Fibroblast of lung (primary cell): ENCODE measurements around the gene CSF3R. TPM values are rescaled to one million over a fixed set of nuclear protein-coding genes. Genes with fewer than 3 reads are reported as not detected.

ENCODE experiments used
- DNase-seq, 2 donors: peaks; one replicate each; pipeline versions ENCODE4 v3.0.0 to v3.0.0-alpha.2; 2010; ENCODE audit warnings: low read depth in 2 of 2
- H2AFZ ChIP-seq: 2 replicates; pipeline ENCODE4 v1.5.1; 2012; ENCODE audit warnings: low read length, control low read depth, inconsistent platforms
- H3K27ac ChIP-seq: 2 replicates; pipeline ENCODE4 v1.5.1; 2011; ENCODE audit warnings: low read length, control low read depth; ENCODE audit not compliant: insufficient read depth
- H3K27me3 ChIP-seq: 2 replicates; pipeline ENCODE4 v1.5.1; 2011; ENCODE audit warnings: mild to moderate bottlenecking, low read length; ENCODE audit not compliant: control insufficient read depth, insufficient read depth
- H3K36me3 ChIP-seq: 2 replicates; pipeline ENCODE4 v1.5.1; 2011; ENCODE audit warnings: low read length; ENCODE audit not compliant: control insufficient read depth, insufficient read depth
- H3K4me1 ChIP-seq: 2 replicates; pipeline ENCODE4 v1.5.1; 2011; ENCODE audit warnings: low read length; ENCODE audit not compliant: control insufficient read depth, insufficient read depth; ENCODE audit errors: extremely low read depth
- H3K4me2 ChIP-seq: 2 replicates; pipeline ENCODE4 v1.5.1; 2011; ENCODE audit warnings: low read length, control low read depth; ENCODE audit not compliant: insufficient read depth; ENCODE audit errors: extremely low read depth
- H3K4me3 ChIP-seq, 4 experiments: fragments of 200-600 bp in 1 of 4; sonication (generic) in 1 of 4; replicated peaks in 1 of 4; 2 replicates each; pipeline ENCODE4 v1.5.1; 2011 to 2016; ENCODE audit warnings: low read length in 4 of 4, low read depth in 3 of 4, mild to moderate bottlenecking in 3 of 4, control low read depth in 2 of 4, inconsistent platforms in 1 of 4, mixed read lengths in 1 of 4; ENCODE audit not compliant: insufficient read depth in 1 of 4; ENCODE audit errors: control extremely low read depth in 1 of 4
- H3K79me2 ChIP-seq: 2 replicates; pipeline ENCODE4 v1.5.1; 2012; ENCODE audit warnings: mild to moderate bottlenecking, low read length, inconsistent platforms; ENCODE audit not compliant: control insufficient read depth, insufficient read depth
- H3K9ac ChIP-seq: 2 replicates; pipeline ENCODE4 v1.5.1; 2011; ENCODE audit warnings: mild to moderate bottlenecking, low read length, control low read depth; ENCODE audit not compliant: insufficient read depth
- H3K9me3 ChIP-seq: 2 replicates; pipeline ENCODE4 v1.5.1; 2012; ENCODE audit warnings: low read depth, low read length; ENCODE audit not compliant: control insufficient read depth, insufficient read depth
- H4K20me1 ChIP-seq: 2 replicates; pipeline ENCODE4 v1.5.1; 2011; ENCODE audit warnings: low read length; ENCODE audit not compliant: control insufficient read depth, insufficient read depth; ENCODE audit errors: extremely low read depth
- CTCF ChIP-seq, 2 donors: IDR thresholded peaks in 1 of 2; conservative IDR thresholded peaks in 1 of 2; 1 replicate in 1 of 2; 2 replicates in 1 of 2; pipeline ENCODE4 v1.5.1; 2011 to 2012; ENCODE audit warnings: low read length in 2 of 2, control low read depth in 1 of 2, inconsistent platforms in 1 of 2, low read depth in 1 of 2, mild to moderate bottlenecking in 1 of 2
- EZH2 ChIP-seq: IDR thresholded peaks from 2 replicates; pipeline ENCODE4 v1.5.1; 2012; ENCODE audit warnings: low read length, control low read depth, mild to moderate bottlenecking; ENCODE audit errors: missing control alignments
- polyA plus RNA-seq, 2 donors: library from polyadenylated mRNA; depleted of rRNA in 1 of 2; stranded (reverse) in 1 of 2; unstranded in 1 of 2; fragments of >200 nt; gene quantifications; 2 replicates each; pipeline ENCODE4 v1.2.1, GENCODE V29; 2011 to 2012; ENCODE audit warnings: missing spikeins in 1 of 2
- total RNA-seq: library from RNA; depleted of rRNA; stranded (reverse); fragments of >200 nt; gene quantifications from 2 replicates; pipeline ENCODE4 v1.2.1, GENCODE V29; 2014

CSF3R gene
- total and polyA plus RNA-seq, 2 donors (not counting 1 experiment from before 2014, with no cell fraction given), result under 0.01 TPM; not detected in 1

GRCh38 chr1:36530261-36530660, 47.5 kb upstream of the CSF3R start:
- TF ChIP-seq EZH2 (no peak), CTCF (conservative IDR thresholded peaks at IDR 0.05 in 1 of 2, IDR thresholded peaks at IDR 0.05 in 1 of 2; ENCODE audit: low read depth in 1 of 2, low read length in 2 of 2) (no peak)
- Histone ChIP-seq H3K79me2 (no peaks in the 10 kb centered on the region), H3K27ac (no peak overlapping the region), H3K9me3 (no peaks in the 10 kb centered on the region), H3K4me2 (no peak overlapping the region), H3K4me1 (no peaks in the 10 kb centered on the region), H3K4me3 (no peak overlapping the region), H3K27me3 (no peaks in the 10 kb centered on the region), H4K20me1 (no peaks in the 10 kb centered on the region), H3K36me3 (no peaks in the 10 kb centered on the region), H2AFZ (no peak overlapping the region), H3K9ac (no peak overlapping the region)
- no peak for DNase-seq

GRCh38 chr1:36529769-36530260, 47.1 kb upstream of the CSF3R start:
- no peaks in the 10 kb centered on the region for H3K79me2 ChIP-seq
- no peaks in the 10 kb centered on the region for H3K27me3 ChIP-seq
- H3K36me3 ChIP-seq, result no peaks in the 10 kb centered on the region

More at GRCh38 chr1:36529769-36530260, 47.1 kb upstream of the CSF3R start:
- H3K4me1 ChIP-seq, result no peaks in the 10 kb centered on the region
- no peak for TF ChIP-seq EZH2
- TF ChIP-seq CTCF (conservative IDR thresholded peaks at IDR 0.05 in 1 of 2, IDR thresholded peaks at IDR 0.05 in 1 of 2; ENCODE audit: low read depth in 1 of 2, low read length in 2 of 2), result no peak
- no peak overlapping the region for H2AFZ ChIP-seq
- H3K4me2 ChIP-seq, result no peak overlapping the region
- H3K4me3 ChIP-seq, result no peak overlapping the region
- H3K27ac ChIP-seq, result no peak overlapping the region
- no peak for DNase-seq
- no peaks in the 10 kb centered on the region for H4K20me1 ChIP-seq
- H3K9me3 ChIP-seq, result no peaks in the 10 kb centered on the region
- H3K9ac ChIP-seq, result no peak overlapping the region
